Measurements from ENCODE around the gene C4BPB.

- TF ChIP-seq, protein P1, sequence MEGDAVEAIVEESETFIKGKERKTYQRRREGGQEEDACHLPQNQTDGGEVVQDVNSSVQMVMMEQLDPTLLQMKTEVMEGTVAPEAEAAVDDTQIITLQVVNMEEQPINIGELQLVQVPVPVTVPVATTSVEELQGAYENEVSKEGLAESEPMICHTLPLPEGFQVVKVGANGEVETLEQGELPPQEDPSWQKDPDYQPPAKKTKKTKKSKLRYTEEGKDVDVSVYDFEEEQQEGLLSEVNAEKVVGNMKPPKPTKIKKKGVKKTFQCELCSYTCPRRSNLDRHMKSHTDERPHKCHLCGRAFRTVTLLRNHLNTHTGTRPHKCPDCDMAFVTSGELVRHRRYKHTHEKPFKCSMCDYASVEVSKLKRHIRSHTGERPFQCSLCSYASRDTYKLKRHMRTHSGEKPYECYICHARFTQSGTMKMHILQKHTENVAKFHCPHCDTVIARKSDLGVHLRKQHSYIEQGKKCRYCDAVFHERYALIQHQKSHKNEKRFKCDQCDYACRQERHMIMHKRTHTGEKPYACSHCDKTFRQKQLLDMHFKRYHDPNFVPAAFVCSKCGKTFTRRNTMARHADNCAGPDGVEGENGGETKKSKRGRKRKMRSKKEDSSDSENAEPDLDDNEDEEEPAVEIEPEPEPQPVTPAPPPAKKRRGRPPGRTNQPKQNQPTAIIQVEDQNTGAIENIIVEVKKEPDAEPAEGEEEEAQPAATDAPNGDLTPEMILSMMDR (IDR thresholded peaks at IDR 0.05; ENCODE audit: poor library complexity), result no peak
- TF ChIP-seq EZH2 (IDR thresholded peaks at IDR 0.05; ENCODE audit: borderline replicate concordance), result no peak
Measured at GRCh38 chr1:207078578-207079132, 10.0 kb upstream of the C4BPB start.
